Osteocyte (in vitro differentiated cells): ENCODE results near the gene ACYP2. TPM values are rescaled to one million over a fixed set of nuclear protein-coding genes. Genes with fewer than 3 reads are reported as not detected.
"Not testable (repeated sequence)": the region's sequence is repeated elsewhere in the genome, so short reads cannot be mapped to it uniquely, and the experiment has no call there.

Experiments
- DNase-seq: peaks from one replicate; pipeline ENCODE4 v3.0.0; 2021; ENCODE audit warnings: mixed read lengths; ENCODE audit not compliant: unreplicated experiment; ENCODE audit errors: extremely low spot score
- H3K27ac Mint-ChIP-seq: one replicate; pipeline ENCODE4 v1.8.0; 2021; ENCODE audit warnings: mild to moderate bottlenecking, mixed read lengths; ENCODE audit not compliant: unreplicated experiment
- H3K27me3 Mint-ChIP-seq: one replicate; pipeline ENCODE4 v1.8.0; 2021; ENCODE audit warnings: mixed read lengths; ENCODE audit not compliant: unreplicated experiment
- H3K36me3 Mint-ChIP-seq: one replicate; pipeline ENCODE4 v1.8.0; 2021; ENCODE audit warnings: mixed read lengths; ENCODE audit not compliant: unreplicated experiment
- H3K4me1 Mint-ChIP-seq: one replicate; pipeline ENCODE4 v1.8.0; 2021; ENCODE audit warnings: mixed read lengths; ENCODE audit not compliant: unreplicated experiment
- H3K4me3 Mint-ChIP-seq: one replicate; pipeline ENCODE4 v1.8.0; 2021; ENCODE audit warnings: mild to moderate bottlenecking, moderate library complexity, mixed read lengths; ENCODE audit not compliant: unreplicated experiment
- H3K9me3 Mint-ChIP-seq: one replicate; pipeline ENCODE4 v1.8.0; 2021; ENCODE audit warnings: mixed read lengths; ENCODE audit not compliant: unreplicated experiment
- CTCF ChIP-seq: fragments of 200-600 bp; sonication (generic); IDR thresholded peaks from 2 replicates; pipeline ENCODE4 v1.5.0; 2021; ENCODE audit warnings: antibody characterized with exemption, mild to moderate bottlenecking, moderate library complexity
- total RNA-seq: library from RNA; stranded (reverse); gene quantifications from 2 replicates; pipeline ENCODE4 v1.2.1, GENCODE V29; 2021

The ACYP2 gene
- total RNA-seq, 1 donor from 2014 or later = 10.4 TPM

GRCh38 chr2:54290356-54291025, 175.1 kb downstream of the ACYP2 start:
- Mint-ChIP-seq H3K9me3 (no peaks in the 10 kb centered on the region), H3K27me3 (peaks cover 12% of the 10 kb centered on the region), H3K4me1 (no peaks in the 10 kb centered on the region), H3K36me3 (no peaks in the 10 kb centered on the region), H3K27ac (no peak overlapping the region), H3K4me3 (no peak overlapping the region)
- no peak for TF ChIP-seq CTCF
- no peak for DNase-seq

- DNase-seq, H3K4me3 Mint-ChIP-seq, H3K36me3 Mint-ChIP-seq, H3K27ac Mint-ChIP-seq, H3K9me3 Mint-ChIP-seq: not testable (repeated sequence)
- peaks cover 12% of the 10 kb centered on the region for H3K27me3 Mint-ChIP-seq
- H3K4me1 Mint-ChIP-seq = peaks cover 11% of the 10 kb centered on the region
Observed at GRCh38 chr2:54294665-54295064, 179.2 kb downstream of the ACYP2 start.

- no peak for TF ChIP-seq CTCF
- no peak overlapping the region for H3K27ac Mint-ChIP-seq
- no peaks in the 10 kb centered on the region for H3K36me3 Mint-ChIP-seq
- peaks cover 6% of the 10 kb centered on the region for H3K27me3 Mint-ChIP-seq
- no peak for DNase-seq
- no peaks in the 10 kb centered on the region for H3K9me3 Mint-ChIP-seq
- H3K4me3 Mint-ChIP-seq = no peak overlapping the region
- peaks cover 11% of the 10 kb centered on the region for H3K4me1 Mint-ChIP-seq
Observed at GRCh38 chr2:54295911-54296310, 180.5 kb downstream of the ACYP2 start.

GRCh38 chr2:54298514-54298913, 183.1 kb downstream of the ACYP2 start:
- Mint-ChIP-seq H3K27ac (no peak overlapping the region), H3K4me3 (no peak overlapping the region), H3K9me3 (peaks cover 5% of the 10 kb centered on the region), H3K36me3 (peaks cover 2% of the 10 kb centered on the region), H3K4me1 (peaks cover 11% of the 10 kb centered on the region), H3K27me3 (no peaks in the 10 kb centered on the region)
- no peak for TF ChIP-seq CTCF
- no peak for DNase-seq

- Mint-ChIP-seq H3K4me1 (peaks cover 3% of the 10 kb centered on the region), H3K27ac (no peak overlapping the region), H3K9me3 (peaks cover 5% of the 10 kb centered on the region), H3K27me3 (no peaks in the 10 kb centered on the region), H3K4me3 (no peak overlapping the region), H3K36me3 (peaks cover 2% of the 10 kb centered on the region)
- DNase-seq = no peak
- TF ChIP-seq CTCF = no peak
Observed at GRCh38 chr2:54303631-54304030, 188.2 kb downstream of the ACYP2 start.
